Measurements from ENCODE around the gene TMEM106A. TPM values are rescaled to one million over a fixed set of nuclear protein-coding genes. Genes with fewer than 3 reads are reported as not detected.

TMEM106A gene
- total and polyA plus RNA-seq, 2 of the 13 experiments (the other 11 are each of a cell fraction or from before 2014, with no cell fraction given), result 16.9 to 35.9 TPM

GRCh38 chr17:43216762-43217613 lies 5.3 kb downstream of the TMEM106A start (continued):
- TF ChIP-seq SP4 (CRISPR knock-in tag; IDR thresholded peaks at IDR 0.05) (peak; percentile 26; the same call in 1 of the 2 replicates), ZNF451 (CRISPR knock-in tag; IDR thresholded peaks at IDR 0.05) (peak; percentile 78; the same call in 1 of the 2 replicates), MXD1 (CRISPR knock-in tag; IDR thresholded peaks at IDR 0.05) (peak; percentile 89), ZBTB8A (CRISPR knock-in tag; IDR thresholded peaks at IDR 0.05; ENCODE audit: borderline replicate concordance, low read depth) (peak; percentile 82; the same call in 1 of the 2 replicates), KAT8 (CRISPR knock-in tag; IDR thresholded peaks at IDR 0.05) (peak; percentile 81; the same call in 1 of the 2 replicates), ZNF224 (CRISPR knock-in tag; IDR thresholded peaks at IDR 0.05) (peak; percentile 57; the same call in 1 of the 2 replicates), FOXM1 (CRISPR knock-in tag; IDR thresholded peaks at IDR 0.05) (no peak), ZNF713 (CRISPR knock-in tag; IDR thresholded peaks at IDR 0.05) (0 out of 2 replicates have a peak, but pooled peaks have one; percentile 39), ZNF766 (CRISPR knock-in tag; IDR thresholded peaks at IDR 0.05; ENCODE audit: borderline replicate concordance) (peak; percentile 78), ZNF678 (CRISPR knock-in tag; IDR thresholded peaks at IDR 0.05) (peak; percentile 75), ARID2 (CRISPR knock-in tag; IDR thresholded peaks at IDR 0.05; ENCODE audit: borderline replicate concordance) (peak; percentile 90; the same call in 1 of the 2 replicates), RERE (CRISPR knock-in tag; IDR thresholded peaks at IDR 0.05; ENCODE audit: low read depth) (0 out of 2 replicates have a peak, but pooled peaks have one; percentile 65), MXI1 (IDR thresholded peaks at IDR 0.05; ENCODE audit: borderline replicate concordance, low read depth, low read length) (peak; percentile 88; the same call in 1 of the 3 replicates), ELF1 (CRISPR knock-in tag; IDR thresholded peaks at IDR 0.05) (peak; percentile 44; the same call in 1 of the 2 replicates), ZNF460 (CRISPR knock-in tag; IDR thresholded peaks at IDR 0.05; ENCODE audit: borderline replicate concordance) (no peak; the same call in 1 of the 2 replicates), ZNF615 (CRISPR knock-in tag; IDR thresholded peaks at IDR 0.05; ENCODE audit: borderline replicate concordance) (no peak; the same call in none of the 2 replicates), ZKSCAN5 (CRISPR knock-in tag; IDR thresholded peaks at IDR 0.05) (0 out of 2 replicates have a peak, but pooled peaks have one; percentile 36), ZNF572 (CRISPR knock-in tag; IDR thresholded peaks at IDR 0.05) (peak; percentile 22; the same call in 1 of the 2 replicates), RFX1 (IDR thresholded peaks at IDR 0.05) (no peak), JDP2 (CRISPR knock-in tag; IDR thresholded peaks at IDR 0.05; ENCODE audit: borderline replicate concordance) (no peak; the same call in 1 of the 2 replicates), HOMEZ (CRISPR knock-in tag; IDR thresholded peaks at IDR 0.05; ENCODE audit: low read depth) (peak; percentile 72), ZSCAN31 (CRISPR knock-in tag; IDR thresholded peaks at IDR 0.05; ENCODE audit: low read depth) (peak; percentile 79)

Measured in HepG2 (cell line).